GM10248 (cell line): ENCODE data around the gene CNNM2.

Source experiments
- CTCF ChIA-PET: fragments of 300-600 bp; sonication (Branson Sonifier 250); formaldehyde crosslinking; extraction: SDS; loops from one replicate; lab custom pipeline; 2021; ENCODE audit warnings: antibody characterized with exemption; lab: Yijun Ruan, JAX
- POLR2A ChIA-PET: fragments of 350-650 bp; sonication (Branson Sonifier 250); formaldehyde crosslinking; extraction: SDS; loops from one replicate; lab custom pipeline; 2020; ENCODE audit warnings: antibody characterized with exemption; lab: Yijun Ruan, JAX
- DNase-seq: peaks from one replicate; pipeline ENCODE4 v3.0.0; 2012; ENCODE audit errors: extremely low spot score
- CTCF ChIP-seq: IDR thresholded peaks from 2 replicates; pipeline ENCODE4 v1.5.1; 2012; ENCODE audit warnings: mild to moderate bottlenecking, low read depth; ENCODE audit errors: extremely low read depth, missing control alignments, control extremely low read depth

The CNNM2 gene

GRCh38 chr10:102946992-102947391 is 28.9 kb downstream of the CNNM2 start:
- CTCF ChIA-PET = interaction anchor here (1.7 kb wide), 1 partner anchor 10 kb away, joined by 4 read pairs; no protein-coding TSS in a partner anchor
- no peak for DNase-seq
- POLR2A ChIA-PET = no interaction called here
- TF ChIP-seq CTCF = no peak

- TF ChIP-seq CTCF = no peak
- DNase-seq = no peak
- POLR2A ChIA-PET = no interaction called here
- CTCF ChIA-PET = no interaction called here
These were observed 30.1 kb downstream of the CNNM2 start for GRCh38 chr10:102948176-102948575.

GRCh38 chr10:102948786-102949185 is 30.7 kb downstream of the CNNM2 start:
- ChIA-PET POLR2A (no interaction called here), CTCF (interaction anchor here (1.4 kb wide), 1 partner anchor 37 kb away, joined by 3 read pairs; no protein-coding TSS in a partner anchor)
- DNase-seq = no peak
- no peak for TF ChIP-seq CTCF

GRCh38 chr10:102949916-102950315 is 31.8 kb downstream of the CNNM2 start:
- ChIA-PET POLR2A (no interaction called here), CTCF (interaction anchor here (0.9 to 1.4 kb wide), 3 partner anchors 13 to 36 kb away, joined by 3 read pairs; no protein-coding TSS in a partner anchor)
- no peak for TF ChIP-seq CTCF
- DNase-seq = no peak

GRCh38 chr10:102951316-102951715 is 33.2 kb downstream of the CNNM2 start:
- CTCF ChIA-PET = interaction anchor here (1.3 kb wide), 1 partner anchor 15 kb away, joined by 3 read pairs; no protein-coding TSS in a partner anchor
- TF ChIP-seq CTCF = no peak
- DNase-seq = no peak
- POLR2A ChIA-PET = no interaction called here

GRCh38 chr10:102959360-102959759 is 41.3 kb downstream of the CNNM2 start:
- CTCF ChIA-PET = interaction anchor here (1.2 to 1.7 kb wide), 3 partner anchors 9 to 91 kb away, joined by 3 to 5 read pairs (median 5); partner anchors contain the start of gene CNNM2
- POLR2A ChIA-PET = no interaction called here
- no peak for TF ChIP-seq CTCF
- no peak for DNase-seq

GRCh38 chr10:102960157-102960556 is 42.1 kb downstream of the CNNM2 start:
- ChIA-PET CTCF (interaction anchor here (1.3 kb wide), 1 partner anchor 90 kb away, joined by 3 read pairs; no protein-coding TSS in a partner anchor), POLR2A (no interaction called here)

More at GRCh38 chr10:102960157-102960556, 42.1 kb downstream of the CNNM2 start:
- TF ChIP-seq CTCF = no peak
- DNase-seq = no peak
